BJ (cell line): ENCODE results near the gene SQOR. TPM values are rescaled to one million over a fixed set of nuclear protein-coding genes. Genes with fewer than 3 reads are reported as not detected.

Source experiments
- CTCF ChIA-PET: fragments of 350-600 bp; formaldehyde crosslinking; extraction: SDS; loops from one replicate; lab custom pipeline; 2021; ENCODE audit warnings: antibody characterized with exemption, inconsistent platforms; lab: Yijun Ruan, JAX
- POLR2A ChIA-PET: fragments of 300-600 bp; sonication (Branson Sonifier 250); formaldehyde crosslinking; extraction: SDS; loops from one replicate; lab custom pipeline; 2021; ENCODE audit warnings: antibody characterized with exemption; lab: Charles Lee
- DNase-seq: peaks from one replicate; pipeline ENCODE4 v3.0.0-alpha.2; 2011; ENCODE audit warnings: low read depth
- H3K27me3 ChIP-seq: 2 replicates; pipeline ENCODE4 v1.6.0; 2011; ENCODE audit warnings: low read length; ENCODE audit not compliant: control insufficient read depth, insufficient read depth
- H3K36me3 ChIP-seq: 2 replicates; pipeline ENCODE4 v1.5.1; 2011; ENCODE audit warnings: low read length; ENCODE audit not compliant: control insufficient read depth, insufficient read depth
- H3K4me3 ChIP-seq: 2 replicates; pipeline ENCODE4 v1.5.1; 2011; ENCODE audit warnings: low read depth, mild to moderate bottlenecking, control low read depth, low read length
- CTCF ChIP-seq: IDR thresholded peaks from 2 replicates; pipeline ENCODE4 v1.5.1; 2011; ENCODE audit warnings: low read depth, mild to moderate bottlenecking, control low read depth, inconsistent platforms, low read length, moderate library complexity; ENCODE audit not compliant: insufficient read depth
- polyA plus RNA-seq: library from polyadenylated mRNA; depleted of rRNA; stranded (reverse); fragments of >200 nt; gene quantifications from 2 replicates; pipeline ENCODE4 v1.2.3, GENCODE V29; 2011

The SQOR gene
- polyA plus RNA-seq, 1 experiment = 40.6 TPM

GRCh38 chr15:45630917-45631691 is 3.7 kb upstream of the SQOR start:
- peak; percentile 89 for DNase-seq
- no peaks in the 10 kb centered on the region for H3K36me3 ChIP-seq
- H3K27me3 ChIP-seq = no peaks in the 10 kb centered on the region
- ChIA-PET POLR2A (interaction anchor here (0.5 kb wide), 1 partner anchor 9 kb away, joined by 3 read pairs; no protein-coding TSS in a partner anchor), CTCF (interaction anchor here (0.7 to 1.8 kb wide), 6 partner anchors 8 to 201 kb away, joined by 3 to 5 read pairs (median 4); no protein-coding TSS in a partner anchor)
- no peak for TF ChIP-seq CTCF
- peak overlapping the region; percentile 32 for H3K4me3 ChIP-seq

- peak overlapping the region; percentile 32 for H3K4me3 ChIP-seq
- ChIA-PET CTCF (interaction anchor here (0.7 to 1.8 kb wide), 6 partner anchors 9 to 202 kb away, joined by 3 to 5 read pairs (median 4); no protein-coding TSS in a partner anchor), POLR2A (interaction anchor here (0.5 kb wide), 1 partner anchor 9 kb away, joined by 3 read pairs; no protein-coding TSS in a partner anchor)
- DNase-seq = no peak
- no peak for TF ChIP-seq CTCF
- H3K27me3 ChIP-seq = no peaks in the 10 kb centered on the region
- H3K36me3 ChIP-seq = no peaks in the 10 kb centered on the region
These were observed 3.1 kb upstream of the SQOR start for GRCh38 chr15:45631776-45632175.

GRCh38 chr15:45635191-45635638 is 386 bp downstream of the SQOR start:
- POLR2A ChIA-PET = no interaction called here

GRCh38 chr15:45635763-45636292 is 999 bp downstream of the SQOR start:
- H3K27me3 ChIP-seq = no peaks in the 10 kb centered on the region
- DNase-seq = no peak
- TF ChIP-seq CTCF = no peak
- CTCF ChIA-PET = interaction anchor here (1.2 to 1.5 kb wide), 2 partner anchors 14 to 21 kb away, joined by 3 to 4 read pairs; no protein-coding TSS in a partner anchor
- H3K36me3 ChIP-seq = no peaks in the 10 kb centered on the region
- POLR2A ChIA-PET = no interaction called here
- peak overlapping the region; percentile 69 for H3K4me3 ChIP-seq

More at GRCh38 chr15:45635191-45635638, 386 bp downstream of the SQOR start:
- Histone ChIP-seq H3K4me3 (peak overlapping the region; percentile 69), H3K27me3 (no peaks in the 10 kb centered on the region), H3K36me3 (no peaks in the 10 kb centered on the region)
- no peak for DNase-seq
- peak; percentile 60 for TF ChIP-seq CTCF
- CTCF ChIA-PET = interaction anchor here (1.2 to 2.4 kb wide), 5 partner anchors 15 to 71 kb away, joined by 3 to 8 read pairs (median 4); no protein-coding TSS in a partner anchor

- H3K27me3 ChIP-seq = no peaks in the 10 kb centered on the region
- no peak overlapping the region for H3K4me3 ChIP-seq
- DNase-seq = no peak
- ChIA-PET POLR2A (no interaction called here), CTCF (interaction anchor here (1.2 kb wide), 1 partner anchor 69 kb away, joined by 6 read pairs; no protein-coding TSS in a partner anchor)
- TF ChIP-seq CTCF = no peak
- no peaks in the 10 kb centered on the region for H3K36me3 ChIP-seq
These were observed 2.3 kb downstream of the SQOR start for GRCh38 chr15:45637141-45637540.
